ENCODE results near the gene ZBTB11. TPM values are rescaled to one million over a fixed set of nuclear protein-coding genes. Genes with fewer than 3 reads are reported as not detected.
"Not testable (repeated sequence)": the region's sequence is repeated elsewhere in the genome, so short reads cannot be mapped to it uniquely, and the experiment has no call there.

Gene ZBTB11
- total and polyA plus RNA-seq, 2 donors (not counting 3 experiments of a cell fraction or from before 2014, with no cell fraction given): 4.2 to 15.8 TPM

GRCh38 chr3:101615525-101615924 is 61.4 kb downstream of the ZBTB11 start:
- POLR2A ChIA-PET: no interaction called here
- dilution Hi-C loops (cut with MboI; ENCODE audit: extremely low pct_ligation_motif_present, low sequenced_read_pairs) (no loop called here), intact Hi-C loops (cut with micrococcal nuclease) (no loop called here)
- no peaks in the 10 kb centered on the region for H3K4me1 ChIP-seq (ENCODE audit: control insufficient read depth, extremely low read depth, insufficient read depth, low read length)
- no peak overlapping the region for H2AFZ ChIP-seq (ENCODE audit: low read depth, low read length)
- TF ChIP-seq MAX (IDR thresholded peaks at IDR 0.05; ENCODE audit: insufficient read depth, insufficient read length) (no peak), MYC (IDR thresholded peaks at IDR 0.05; ENCODE audit: low read depth, low read length) (no peak), FOS (IDR thresholded peaks at IDR 0.05; ENCODE audit: borderline replicate concordance, insufficient read depth, low read length) (no peak), GATA2 (IDR thresholded peaks at IDR 0.05; ENCODE audit: insufficient read depth, insufficient read length, low read depth, low read length) (no peak), CTCF (IDR thresholded peaks at IDR 0.05; ENCODE audit: extremely low read depth in 1 of 2, insufficient read depth in 1 of 2, low read depth in 1 of 2, low read length in 2 of 2) (no peak), POLR2A (IDR thresholded peaks at IDR 0.05; ENCODE audit: low read depth, low read length) (no peak), EZH2 (IDR thresholded peaks at IDR 0.05; ENCODE audit: borderline replicate concordance, low read depth, low read length, severe bottlenecking) (no peak), JUN (IDR thresholded peaks at IDR 0.05; ENCODE audit: borderline replicate concordance, insufficient read depth, insufficient read length, low read depth) (no peak), POLR2AphosphoS5 (IDR thresholded peaks at IDR 0.05; ENCODE audit: insufficient read depth, low read depth, low read length) (no peak)
- no peak overlapping the region for H3K4me2 ChIP-seq (ENCODE audit: insufficient read depth, low read length)
- FAIRE-seq (no peak), DNase-seq (ENCODE audit: low read depth, low spot score) (no peak)
- no peaks in the 10 kb centered on the region for H3K79me2 ChIP-seq (ENCODE audit: control insufficient read depth, insufficient read depth, low read length)
- no TSS peak for BruUV-seq (replicated peaks)
- no peak overlapping the region for H3K27ac ChIP-seq (ENCODE audit: insufficient read depth, low read depth, low read length)
- no peak overlapping the region for H3K4me3 ChIP-seq (replicated peaks in 1 of 3; ENCODE audit: insufficient read depth in 1 of 3, low read depth in 1 of 3, low read length in 3 of 3)
- no peak overlapping the region for H3K9ac ChIP-seq (replicated peaks; ENCODE audit: extremely low read depth, insufficient read depth, low read length)
- H4K20me1 ChIP-seq (replicated peaks; ENCODE audit: control insufficient read depth, extremely low read depth, insufficient read depth, low read length): no peaks in the 10 kb centered on the region
- no peaks in the 10 kb centered on the region for H3K9me3 ChIP-seq (replicated peaks; ENCODE audit: control insufficient read depth, insufficient read depth, low read length)
- H3K9me1 ChIP-seq (replicated peaks; ENCODE audit: control insufficient read depth, extremely low read depth, insufficient read depth, low read length): no peaks in the 10 kb centered on the region
- CTCF ChIA-PET: interaction anchor here (1.8 kb wide), 1 partner anchor 17 kb away, joined by 4 read pairs; no protein-coding TSS in a partner anchor
- H3K27me3 ChIP-seq (ENCODE audit: control insufficient read depth in 2 of 2, insufficient read depth in 2 of 2, low read length in 2 of 2): no peaks in the 10 kb centered on the region
- no peaks in the 10 kb centered on the region for H3K36me3 ChIP-seq (ENCODE audit: control insufficient read depth in 2 of 2, extremely low read depth in 1 of 2, insufficient read depth in 2 of 2, low read length in 2 of 2)

GRCh38 chr3:101613014-101613413 is 63.9 kb downstream of the ZBTB11 start:
- BruUV-seq (replicated peaks); DNase-seq (ENCODE audit: low read depth, low spot score); H3K9ac ChIP-seq (replicated peaks; ENCODE audit: extremely low read depth, insufficient read depth, low read length); H3K4me1 ChIP-seq (ENCODE audit: control insufficient read depth, extremely low read depth, insufficient read depth, low read length); intact Hi-C loops (cut with micrococcal nuclease); H3K79me2 ChIP-seq (ENCODE audit: control insufficient read depth, insufficient read depth, low read length); FAIRE-seq; POLR2A ChIA-PET; dilution Hi-C loops (cut with MboI; ENCODE audit: extremely low pct_ligation_motif_present, low sequenced_read_pairs); CTCF ChIA-PET; H3K4me2 ChIP-seq (ENCODE audit: insufficient read depth, low read length); H3K4me3 ChIP-seq (replicated peaks in 1 of 3; ENCODE audit: insufficient read depth in 1 of 3, low read depth in 1 of 3, low read length in 3 of 3); H3K27me3 ChIP-seq (ENCODE audit: control insufficient read depth in 2 of 2, insufficient read depth in 2 of 2, low read length in 2 of 2); H2AFZ ChIP-seq (ENCODE audit: low read depth, low read length); H3K9me1 ChIP-seq (replicated peaks; ENCODE audit: control insufficient read depth, extremely low read depth, insufficient read depth, low read length); H3K27ac ChIP-seq (ENCODE audit: insufficient read depth, low read depth, low read length); H3K36me3 ChIP-seq (ENCODE audit: control insufficient read depth in 2 of 2, extremely low read depth in 1 of 2, insufficient read depth in 2 of 2, low read length in 2 of 2); H3K9me3 ChIP-seq (replicated peaks; ENCODE audit: control insufficient read depth, insufficient read depth, low read length); H4K20me1 ChIP-seq (replicated peaks; ENCODE audit: control insufficient read depth, extremely low read depth, insufficient read depth, low read length): not testable (repeated sequence)

Measured in endothelial cell of umbilical vein (primary cell).